Measurements from ENCODE around the gene LIN7B.

- TF ChIP-seq EP300 (IDR thresholded peaks at IDR 0.05; ENCODE audit: borderline replicate concordance) (no peak), TAF1 (IDR thresholded peaks at IDR 0.05; ENCODE audit: low read depth) (peak; percentile 18; the same call in 1 of the 2 replicates), TCF12 (IDR thresholded peaks at IDR 0.05; ENCODE audit: low read depth) (no peak), CEBPB (IDR thresholded peaks at IDR 0.05) (peak; percentile 66), RAD21 (IDR thresholded peaks at IDR 0.05; ENCODE audit: low read depth) (no peak)
Measured at GRCh38 chr19:49113762-49114629, at the start of gene LIN7B.
